Fibroblast of lung (primary cell): ENCODE data around the gene DENND4A. TPM values are rescaled to one million over a fixed set of nuclear protein-coding genes. Genes with fewer than 3 reads are reported as not detected.

Source experiments
- DNase-seq, 2 donors: peaks; one replicate each; pipeline versions ENCODE4 v3.0.0 to v3.0.0-alpha.2; 2010; ENCODE audit warnings: low read depth in 2 of 2
- H2AFZ ChIP-seq: 2 replicates; pipeline ENCODE4 v1.5.1; 2012; ENCODE audit warnings: low read length, control low read depth, inconsistent platforms
- H3K27ac ChIP-seq: 2 replicates; pipeline ENCODE4 v1.5.1; 2011; ENCODE audit warnings: low read length, control low read depth; ENCODE audit not compliant: insufficient read depth
- H3K27me3 ChIP-seq: 2 replicates; pipeline ENCODE4 v1.5.1; 2011; ENCODE audit warnings: mild to moderate bottlenecking, low read length; ENCODE audit not compliant: control insufficient read depth, insufficient read depth
- H3K36me3 ChIP-seq: 2 replicates; pipeline ENCODE4 v1.5.1; 2011; ENCODE audit warnings: low read length; ENCODE audit not compliant: control insufficient read depth, insufficient read depth
- H3K4me1 ChIP-seq: 2 replicates; pipeline ENCODE4 v1.5.1; 2011; ENCODE audit warnings: low read length; ENCODE audit not compliant: control insufficient read depth, insufficient read depth; ENCODE audit errors: extremely low read depth
- H3K4me2 ChIP-seq: 2 replicates; pipeline ENCODE4 v1.5.1; 2011; ENCODE audit warnings: low read length, control low read depth; ENCODE audit not compliant: insufficient read depth; ENCODE audit errors: extremely low read depth
- H3K4me3 ChIP-seq, 4 experiments: fragments of 200-600 bp in 1 of 4; sonication (generic) in 1 of 4; replicated peaks in 1 of 4; 2 replicates each; pipeline ENCODE4 v1.5.1; 2011 to 2016; ENCODE audit warnings: low read length in 4 of 4, low read depth in 3 of 4, mild to moderate bottlenecking in 3 of 4, control low read depth in 2 of 4, inconsistent platforms in 1 of 4, mixed read lengths in 1 of 4; ENCODE audit not compliant: insufficient read depth in 1 of 4; ENCODE audit errors: control extremely low read depth in 1 of 4
- H3K79me2 ChIP-seq: 2 replicates; pipeline ENCODE4 v1.5.1; 2012; ENCODE audit warnings: mild to moderate bottlenecking, low read length, inconsistent platforms; ENCODE audit not compliant: control insufficient read depth, insufficient read depth
- H3K9ac ChIP-seq: 2 replicates; pipeline ENCODE4 v1.5.1; 2011; ENCODE audit warnings: mild to moderate bottlenecking, low read length, control low read depth; ENCODE audit not compliant: insufficient read depth
- H3K9me3 ChIP-seq: 2 replicates; pipeline ENCODE4 v1.5.1; 2012; ENCODE audit warnings: low read depth, low read length; ENCODE audit not compliant: control insufficient read depth, insufficient read depth
- H4K20me1 ChIP-seq: 2 replicates; pipeline ENCODE4 v1.5.1; 2011; ENCODE audit warnings: low read length; ENCODE audit not compliant: control insufficient read depth, insufficient read depth; ENCODE audit errors: extremely low read depth
- CTCF ChIP-seq, 2 donors: IDR thresholded peaks in 1 of 2; conservative IDR thresholded peaks in 1 of 2; 1 replicate in 1 of 2; 2 replicates in 1 of 2; pipeline ENCODE4 v1.5.1; 2011 to 2012; ENCODE audit warnings: low read length in 2 of 2, control low read depth in 1 of 2, inconsistent platforms in 1 of 2, low read depth in 1 of 2, mild to moderate bottlenecking in 1 of 2
- EZH2 ChIP-seq: IDR thresholded peaks from 2 replicates; pipeline ENCODE4 v1.5.1; 2012; ENCODE audit warnings: low read length, control low read depth, mild to moderate bottlenecking; ENCODE audit errors: missing control alignments
- polyA plus RNA-seq, 2 donors: library from polyadenylated mRNA; depleted of rRNA in 1 of 2; stranded (reverse) in 1 of 2; unstranded in 1 of 2; fragments of >200 nt; gene quantifications; 2 replicates each; pipeline ENCODE4 v1.2.1, GENCODE V29; 2011 to 2012; ENCODE audit warnings: missing spikeins in 1 of 2
- total RNA-seq: library from RNA; depleted of rRNA; stranded (reverse); fragments of >200 nt; gene quantifications from 2 replicates; pipeline ENCODE4 v1.2.1, GENCODE V29; 2014

Gene DENND4A
- total and polyA plus RNA-seq, 2 donors (not counting 1 experiment from before 2014, with no cell fraction given), result 16.7 to 30.6 TPM

- no peak overlapping the region for H3K9ac ChIP-seq
- no peak overlapping the region for H3K4me2 ChIP-seq
- H3K9me3 ChIP-seq, result no peaks in the 10 kb centered on the region
- no peak overlapping the region for H3K4me3 ChIP-seq
- H3K27ac ChIP-seq, result no peak overlapping the region
- peaks cover 6% of the 10 kb centered on the region for H3K4me1 ChIP-seq
- H3K79me2 ChIP-seq, result no peaks in the 10 kb centered on the region
- H3K27me3 ChIP-seq, result no peaks in the 10 kb centered on the region
- DNase-seq, result no peak
- TF ChIP-seq CTCF (conservative IDR thresholded peaks at IDR 0.05 in 1 of 2, IDR thresholded peaks at IDR 0.05 in 1 of 2; ENCODE audit: low read depth in 1 of 2, low read length in 2 of 2), result no peak
- TF ChIP-seq EZH2, result no peak
- H2AFZ ChIP-seq, result no peak overlapping the region
- H4K20me1 ChIP-seq, result no peaks in the 10 kb centered on the region
- H3K36me3 ChIP-seq, result no peaks in the 10 kb centered on the region
Observed at GRCh38 chr15:65828585-65828984, 36.5 kb upstream of the DENND4A start.

- no peak for DNase-seq
- Histone ChIP-seq H3K9me3 (no peaks in the 10 kb centered on the region), H2AFZ (no peak overlapping the region), H4K20me1 (no peaks in the 10 kb centered on the region), H3K9ac (no peak overlapping the region), H3K4me2 (no peak overlapping the region), H3K4me3 (no peak overlapping the region), H3K79me2 (no peaks in the 10 kb centered on the region), H3K27me3 (no peaks in the 10 kb centered on the region), H3K27ac (no peak overlapping the region), H3K4me1 (no peaks in the 10 kb centered on the region), H3K36me3 (no peaks in the 10 kb centered on the region)
- no peak for TF ChIP-seq CTCF (conservative IDR thresholded peaks at IDR 0.05 in 1 of 2, IDR thresholded peaks at IDR 0.05 in 1 of 2; ENCODE audit: low read depth in 1 of 2, low read length in 2 of 2)
- no peak for TF ChIP-seq EZH2
Observed at GRCh38 chr15:65827065-65827464, 35.0 kb upstream of the DENND4A start.

- TF ChIP-seq CTCF (conservative IDR thresholded peaks at IDR 0.05 in 1 of 2, IDR thresholded peaks at IDR 0.05 in 1 of 2; ENCODE audit: low read depth in 1 of 2, low read length in 2 of 2), result no peak
- no peak for TF ChIP-seq EZH2
- no peaks in the 10 kb centered on the region for H3K36me3 ChIP-seq
- no peak overlapping the region for H3K9ac ChIP-seq
- no peak overlapping the region for H3K4me3 ChIP-seq
- H3K4me1 ChIP-seq, result no peaks in the 10 kb centered on the region
- H3K27me3 ChIP-seq, result no peaks in the 10 kb centered on the region
- H3K27ac ChIP-seq, result no peak overlapping the region
- no peaks in the 10 kb centered on the region for H4K20me1 ChIP-seq
- H3K4me2 ChIP-seq, result no peak overlapping the region
- no peaks in the 10 kb centered on the region for H3K9me3 ChIP-seq
- no peaks in the 10 kb centered on the region for H3K79me2 ChIP-seq
- DNase-seq, result peak; percentile 31 to 58
- H2AFZ ChIP-seq, result no peak overlapping the region
Observed at GRCh38 chr15:65824941-65825544, 33.0 kb upstream of the DENND4A start.
